SH-SY5Y (cell line): ENCODE results near the gene SYNC.

Experiments used
- GATA2 ChIP-seq: IDR thresholded peaks from 2 replicates; pipeline ENCODE4 v1.6.1; 2011; ENCODE audit warnings: mild to moderate bottlenecking, low read depth, low read length
- GATA3 ChIP-seq: IDR thresholded peaks from 2 replicates; pipeline ENCODE4 v1.6.1; 2011; ENCODE audit warnings: low read depth, mild to moderate bottlenecking, low read length, moderate library complexity

Gene SYNC

GRCh38 chr1:32684167-32684811 is 18.3 kb downstream of the SYNC start:
- TF ChIP-seq GATA2 (no peak), GATA3 (no peak)

GRCh38 chr1:32683397-32683796 is 19.2 kb downstream of the SYNC start:
- TF ChIP-seq GATA3 (no peak), GATA2 (no peak)

- TF ChIP-seq GATA2 (no peak), GATA3 (no peak)
Measured at GRCh38 chr1:32681999-32682398, 20.6 kb downstream of the SYNC start.

GRCh38 chr1:32681509-32681908 is 21.1 kb downstream of the SYNC start:
- TF ChIP-seq GATA3 (no peak), GATA2 (no peak)

- no peak for TF ChIP-seq GATA2
- no peak; the same call in 1 of the 2 replicates for TF ChIP-seq GATA3
Measured at GRCh38 chr1:32680642-32681041, 21.9 kb downstream of the SYNC start.

GRCh38 chr1:32676945-32677344 is 25.6 kb downstream of the SYNC start:
- TF ChIP-seq GATA3 (no peak), GATA2 (no peak)

GRCh38 chr1:32666901-32667566 is 35.5 kb downstream of the SYNC start:
- TF ChIP-seq GATA2, result no peak
- no peak for TF ChIP-seq GATA3

GRCh38 chr1:32665915-32666314 is 36.7 kb downstream of the SYNC start:
- TF ChIP-seq GATA2 (no peak), GATA3 (no peak)

- TF ChIP-seq GATA3 (no peak), GATA2 (no peak)
Measured at GRCh38 chr1:32659581-32659980, 43.0 kb downstream of the SYNC start.

GRCh38 chr1:32652244-32652962 is 50.2 kb downstream of the SYNC start:
- TF ChIP-seq GATA2, result no peak
- no peak for TF ChIP-seq GATA3

GRCh38 chr1:32651461-32652073 is 51.0 kb downstream of the SYNC start:
- TF ChIP-seq GATA3 (no peak), GATA2 (no peak)

GRCh38 chr1:32650752-32651460 is 51.7 kb downstream of the SYNC start, which contains the start of gene RBBP4:
TSS of gene RBBP4 (plus strand) at chr1:32651208. CDS start at chr1:32651307, 99 bp downstream.
- no peak for TF ChIP-seq GATA3
- no peak for TF ChIP-seq GATA2

- TF ChIP-seq GATA2 (peak; percentile 94), GATA3 (peak; percentile 78)
Measured at GRCh38 chr1:32650248-32650751, 52.3 kb downstream of the SYNC start, which contains the start of gene ZBTB8OS. TSS of gene ZBTB8OS (minus strand) at chr1:32650550. CDS start at chr1:32650529, 21 bp downstream.
